ENCODE data around the gene NOS1AP.

DNA sequence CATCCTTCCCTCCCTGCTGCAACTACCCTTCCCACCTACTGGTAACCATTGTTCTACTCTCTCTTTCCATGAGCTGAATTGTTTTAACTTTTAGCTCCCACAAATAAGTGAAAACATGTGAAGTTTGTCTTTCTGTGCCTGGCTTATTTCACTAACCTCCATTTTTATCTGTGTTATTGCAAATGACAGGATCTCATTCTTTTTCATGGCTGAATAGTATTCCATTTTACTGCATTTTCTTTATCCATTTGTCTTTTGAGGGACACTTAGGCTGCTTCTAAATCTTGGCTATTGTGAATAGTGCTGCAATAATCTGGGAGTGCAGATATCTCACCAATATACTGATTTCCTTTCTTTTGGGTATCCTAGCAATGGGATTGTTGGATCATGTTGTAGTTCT lies 80.6 kb downstream of the NOS1AP start:
- TF ChIP-seq, protein P1, sequence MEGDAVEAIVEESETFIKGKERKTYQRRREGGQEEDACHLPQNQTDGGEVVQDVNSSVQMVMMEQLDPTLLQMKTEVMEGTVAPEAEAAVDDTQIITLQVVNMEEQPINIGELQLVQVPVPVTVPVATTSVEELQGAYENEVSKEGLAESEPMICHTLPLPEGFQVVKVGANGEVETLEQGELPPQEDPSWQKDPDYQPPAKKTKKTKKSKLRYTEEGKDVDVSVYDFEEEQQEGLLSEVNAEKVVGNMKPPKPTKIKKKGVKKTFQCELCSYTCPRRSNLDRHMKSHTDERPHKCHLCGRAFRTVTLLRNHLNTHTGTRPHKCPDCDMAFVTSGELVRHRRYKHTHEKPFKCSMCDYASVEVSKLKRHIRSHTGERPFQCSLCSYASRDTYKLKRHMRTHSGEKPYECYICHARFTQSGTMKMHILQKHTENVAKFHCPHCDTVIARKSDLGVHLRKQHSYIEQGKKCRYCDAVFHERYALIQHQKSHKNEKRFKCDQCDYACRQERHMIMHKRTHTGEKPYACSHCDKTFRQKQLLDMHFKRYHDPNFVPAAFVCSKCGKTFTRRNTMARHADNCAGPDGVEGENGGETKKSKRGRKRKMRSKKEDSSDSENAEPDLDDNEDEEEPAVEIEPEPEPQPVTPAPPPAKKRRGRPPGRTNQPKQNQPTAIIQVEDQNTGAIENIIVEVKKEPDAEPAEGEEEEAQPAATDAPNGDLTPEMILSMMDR (IDR thresholded peaks at IDR 0.05): no peak
- TF ChIP-seq POLR2A (IDR thresholded peaks at IDR 0.05): no peak

All from body of pancreas (tissue), 4 donors.